Stomach (tissue), 4 donors: Measurements from ENCODE around the gene FADS3.

Experiments
- POLR2A ChIP-seq, 4 donors: fragments of 450-650 bp; IDR thresholded peaks; one replicate each; pipeline ENCODE4 v1.6.1; 2016; ENCODE audit warnings: antibody characterized with exemption in 4 of 4, control low read depth in 2 of 4, mild to moderate bottlenecking in 1 of 4, moderate library complexity in 1 of 4
- TF ChIP-seq, protein P1 (sequence below), 7 experiments: fragments of 450-650 bp in 4 of 7; fragments of 200-600 bp in 3 of 7; sonication (generic) in 3 of 7; IDR thresholded peaks; one replicate each; pipeline ENCODE4 v1.5.1; 2016 to 2019; ENCODE audit warnings: antibody characterized with exemption in 7 of 7, control low read depth in 2 of 7, mild to moderate bottlenecking in 1 of 7

DNA sequence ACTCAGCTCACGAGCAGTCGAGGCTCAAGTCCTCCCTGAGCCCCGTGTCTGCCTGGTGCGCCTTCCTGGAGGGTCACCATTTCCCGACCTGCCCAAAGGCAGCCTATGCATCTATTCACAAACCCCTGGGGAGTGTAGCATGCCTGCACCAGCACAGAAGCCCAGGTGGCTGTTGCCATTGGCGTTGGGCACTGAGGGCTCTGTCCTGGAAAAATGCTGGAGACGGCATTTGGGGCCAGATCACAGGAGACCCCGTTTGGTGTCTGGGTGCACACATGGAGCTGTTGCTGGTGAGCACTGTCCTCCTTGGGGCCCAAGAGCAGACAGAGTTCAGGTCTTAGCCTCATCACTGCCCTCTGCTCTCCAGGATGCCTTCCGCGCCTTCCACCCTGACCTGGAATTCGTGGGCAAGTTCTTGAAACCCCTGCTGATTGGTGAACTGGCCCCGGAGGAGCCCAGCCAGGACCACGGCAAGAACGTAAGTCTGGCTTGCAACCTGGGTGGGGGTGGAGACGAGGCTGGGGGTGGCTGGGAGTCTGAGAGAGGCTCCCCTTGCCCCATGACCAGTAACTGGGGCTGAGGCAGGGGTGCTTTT, 53.8 kb downstream of the FADS3 start:
- TF ChIP-seq, protein P1, sequence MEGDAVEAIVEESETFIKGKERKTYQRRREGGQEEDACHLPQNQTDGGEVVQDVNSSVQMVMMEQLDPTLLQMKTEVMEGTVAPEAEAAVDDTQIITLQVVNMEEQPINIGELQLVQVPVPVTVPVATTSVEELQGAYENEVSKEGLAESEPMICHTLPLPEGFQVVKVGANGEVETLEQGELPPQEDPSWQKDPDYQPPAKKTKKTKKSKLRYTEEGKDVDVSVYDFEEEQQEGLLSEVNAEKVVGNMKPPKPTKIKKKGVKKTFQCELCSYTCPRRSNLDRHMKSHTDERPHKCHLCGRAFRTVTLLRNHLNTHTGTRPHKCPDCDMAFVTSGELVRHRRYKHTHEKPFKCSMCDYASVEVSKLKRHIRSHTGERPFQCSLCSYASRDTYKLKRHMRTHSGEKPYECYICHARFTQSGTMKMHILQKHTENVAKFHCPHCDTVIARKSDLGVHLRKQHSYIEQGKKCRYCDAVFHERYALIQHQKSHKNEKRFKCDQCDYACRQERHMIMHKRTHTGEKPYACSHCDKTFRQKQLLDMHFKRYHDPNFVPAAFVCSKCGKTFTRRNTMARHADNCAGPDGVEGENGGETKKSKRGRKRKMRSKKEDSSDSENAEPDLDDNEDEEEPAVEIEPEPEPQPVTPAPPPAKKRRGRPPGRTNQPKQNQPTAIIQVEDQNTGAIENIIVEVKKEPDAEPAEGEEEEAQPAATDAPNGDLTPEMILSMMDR (IDR thresholded peaks at IDR 0.05): no peak
- no peak for TF ChIP-seq POLR2A (IDR thresholded peaks at IDR 0.05)
